Activated T-helper 2 cell treated with anti-CD3 and anti-CD28 coated beads, Interferon-gamma antibody, Interleukin-2, Interleukin-4, amounts not matched to agents 10 μg/mL and 5 μg/mL and 100 μg/mL, durations not matched to agents 14 hours and 24 hours and 36 hours (primary cell): Measurements from ENCODE around the gene PIK3C2G. TPM values are rescaled to one million over a fixed set of nuclear protein-coding genes. Genes with fewer than 3 reads are reported as not detected.
"Not testable (repeated sequence)": the region's sequence is repeated elsewhere in the genome, so short reads cannot be mapped to it uniquely, and the experiment has no call there.

ENCODE experiments used
- DNase-seq: peaks from one replicate; pipeline ENCODE4 v3.0.0; 2021; ENCODE audit warnings: low spot score
- H3K27ac Mint-ChIP-seq: one replicate; pipeline ENCODE4 v1.8.0; 2021; ENCODE audit warnings: mixed read lengths
- H3K27me3 Mint-ChIP-seq: one replicate; pipeline ENCODE4 v1.8.0; 2021; ENCODE audit warnings: low read depth, mixed read lengths
- H3K36me3 Mint-ChIP-seq: one replicate; pipeline ENCODE4 v1.8.0; 2021; ENCODE audit warnings: low read depth, mixed read lengths
- H3K4me1 Mint-ChIP-seq: one replicate; pipeline ENCODE4 v1.8.0; 2021; ENCODE audit warnings: low read depth, mixed read lengths
- H3K4me3 Mint-ChIP-seq: one replicate; pipeline ENCODE4 v1.8.0; 2021; ENCODE audit warnings: low read depth, mild to moderate bottlenecking, moderate library complexity, mixed read lengths
- H3K9me3 Mint-ChIP-seq: one replicate; pipeline ENCODE4 v1.8.0; 2021; ENCODE audit warnings: mixed read lengths
- intact Hi-C: fragments of 100-400 bp; cut with micrococcal nuclease; formaldehyde crosslinking; loops from one replicate; pipeline ENCODE4 v1.15.1; 2023
- total RNA-seq: library from RNA; stranded (reverse); gene quantifications from 2 replicates; pipeline ENCODE4 v1.2.3, GENCODE V29; 2022

The PIK3C2G gene
- total RNA-seq, 1 donor from 2014 or later: not detected

DNA sequence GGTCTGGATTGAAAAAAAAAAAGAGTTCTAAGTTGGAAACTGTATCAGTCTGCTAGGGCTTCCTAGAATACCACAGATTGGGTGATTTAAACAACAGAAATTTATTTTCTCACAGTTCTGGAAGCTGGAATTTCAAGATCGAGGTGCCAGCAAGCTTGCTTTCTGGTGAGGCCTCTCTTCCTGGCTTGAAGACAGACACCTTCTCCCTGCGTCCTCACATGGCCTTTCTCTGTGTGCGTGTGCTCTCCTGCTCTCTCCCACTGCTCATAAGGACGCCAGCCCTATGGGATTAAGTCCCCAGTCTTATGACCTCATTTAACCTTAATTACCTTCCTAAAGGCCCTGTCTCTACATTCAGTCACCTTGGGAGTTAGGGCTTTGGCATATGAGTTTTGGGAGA is 215.5 kb downstream of the PIK3C2G start:
- intact Hi-C loops: no loop called here
- H3K36me3 Mint-ChIP-seq: no peaks in the 10 kb centered on the region
- H3K4me1 Mint-ChIP-seq: no peaks in the 10 kb centered on the region
- DNase-seq: no peak
- H3K27ac Mint-ChIP-seq: no peak overlapping the region
- H3K4me3 Mint-ChIP-seq: no peak overlapping the region
- no peaks in the 10 kb centered on the region for H3K27me3 Mint-ChIP-seq
- peaks cover 12% of the 10 kb centered on the region for H3K9me3 Mint-ChIP-seq

- no peak for DNase-seq
- no peaks in the 10 kb centered on the region for H3K4me1 Mint-ChIP-seq
- no peaks in the 10 kb centered on the region for H3K27me3 Mint-ChIP-seq
- peaks cover 23% of the 10 kb centered on the region for H3K9me3 Mint-ChIP-seq
- no peak overlapping the region for H3K27ac Mint-ChIP-seq
- H3K4me3 Mint-ChIP-seq: no peak overlapping the region
- H3K36me3 Mint-ChIP-seq: no peaks in the 10 kb centered on the region
- intact Hi-C loops: no loop called here
Observed at GRCh38 chr12:18479256-18479655, 217.9 kb downstream of the PIK3C2G start.

- H3K4me3 Mint-ChIP-seq: no peak overlapping the region
- H3K9me3 Mint-ChIP-seq: peaks cover 24% of the 10 kb centered on the region
- intact Hi-C loops: no loop called here
- H3K27me3 Mint-ChIP-seq: no peaks in the 10 kb centered on the region
- DNase-seq: no peak
- no peaks in the 10 kb centered on the region for H3K4me1 Mint-ChIP-seq
- H3K36me3 Mint-ChIP-seq: no peaks in the 10 kb centered on the region
- H3K27ac Mint-ChIP-seq: no peak overlapping the region
Observed at GRCh38 chr12:18482601-18483120, 221.3 kb downstream of the PIK3C2G start.

- Mint-ChIP-seq H3K36me3 (no peaks in the 10 kb centered on the region), H3K4me1 (no peaks in the 10 kb centered on the region), H3K4me3 (no peak overlapping the region), H3K27ac (no peak overlapping the region), H3K9me3 (peaks cover 34% of the 10 kb centered on the region), H3K27me3 (no peaks in the 10 kb centered on the region)
- DNase-seq: no peak
- intact Hi-C loops: no loop called here
Observed at GRCh38 chr12:18483698-18484325, 222.5 kb downstream of the PIK3C2G start.

DNA sequence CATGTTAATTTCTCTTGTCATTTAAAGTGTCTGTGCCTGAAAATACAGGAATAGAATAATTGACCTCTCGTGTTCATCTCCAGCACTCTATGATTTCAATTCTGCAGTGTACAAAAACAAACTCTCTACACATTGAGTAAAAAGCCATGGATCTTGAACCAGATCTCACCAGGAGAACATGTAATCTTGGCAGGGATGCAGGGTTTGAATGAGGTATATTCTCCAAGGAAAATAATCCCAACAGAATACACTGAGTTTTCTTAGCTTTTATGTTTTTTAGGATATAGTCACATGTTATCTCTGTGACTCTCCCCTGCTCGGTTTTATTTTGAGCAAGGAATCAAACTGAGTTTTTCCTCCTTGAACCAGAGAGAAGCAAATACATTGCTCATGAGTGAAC is 224.7 kb downstream of the PIK3C2G start:
- H3K27ac Mint-ChIP-seq: no peak overlapping the region
- no peak overlapping the region for H3K4me3 Mint-ChIP-seq
- intact Hi-C loops: no loop called here
- no peaks in the 10 kb centered on the region for H3K4me1 Mint-ChIP-seq
- H3K36me3 Mint-ChIP-seq: no peaks in the 10 kb centered on the region
- H3K9me3 Mint-ChIP-seq: peaks cover 29% of the 10 kb centered on the region
- DNase-seq: no peak
- no peaks in the 10 kb centered on the region for H3K27me3 Mint-ChIP-seq

DNA sequence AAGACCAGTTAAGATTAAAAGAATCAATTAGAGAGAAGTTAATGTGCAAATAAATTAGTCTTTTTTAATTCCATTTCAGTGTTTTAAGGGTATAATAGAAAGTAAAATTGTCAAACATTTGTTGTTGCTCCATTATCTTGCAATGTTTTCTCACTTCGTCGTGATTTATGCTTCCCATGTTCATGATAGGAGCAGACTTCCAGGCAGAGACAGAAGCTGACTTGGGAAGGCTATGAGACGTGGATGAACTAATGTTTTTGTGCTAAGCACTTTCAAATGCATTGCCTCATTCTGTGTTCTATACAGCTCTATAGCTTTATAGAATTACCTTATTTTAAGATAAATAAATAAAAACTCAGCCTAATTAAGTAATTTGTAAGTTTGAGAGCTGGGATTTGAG is 226.2 kb downstream of the PIK3C2G start:
- no peak for DNase-seq
- no peaks in the 10 kb centered on the region for H3K27me3 Mint-ChIP-seq
- no peak overlapping the region for H3K27ac Mint-ChIP-seq
- intact Hi-C loops: no loop called here
- H3K36me3 Mint-ChIP-seq: no peaks in the 10 kb centered on the region
- H3K4me3 Mint-ChIP-seq: no peak overlapping the region
- H3K4me1 Mint-ChIP-seq: no peaks in the 10 kb centered on the region
- peaks cover 23% of the 10 kb centered on the region for H3K9me3 Mint-ChIP-seq

DNA sequence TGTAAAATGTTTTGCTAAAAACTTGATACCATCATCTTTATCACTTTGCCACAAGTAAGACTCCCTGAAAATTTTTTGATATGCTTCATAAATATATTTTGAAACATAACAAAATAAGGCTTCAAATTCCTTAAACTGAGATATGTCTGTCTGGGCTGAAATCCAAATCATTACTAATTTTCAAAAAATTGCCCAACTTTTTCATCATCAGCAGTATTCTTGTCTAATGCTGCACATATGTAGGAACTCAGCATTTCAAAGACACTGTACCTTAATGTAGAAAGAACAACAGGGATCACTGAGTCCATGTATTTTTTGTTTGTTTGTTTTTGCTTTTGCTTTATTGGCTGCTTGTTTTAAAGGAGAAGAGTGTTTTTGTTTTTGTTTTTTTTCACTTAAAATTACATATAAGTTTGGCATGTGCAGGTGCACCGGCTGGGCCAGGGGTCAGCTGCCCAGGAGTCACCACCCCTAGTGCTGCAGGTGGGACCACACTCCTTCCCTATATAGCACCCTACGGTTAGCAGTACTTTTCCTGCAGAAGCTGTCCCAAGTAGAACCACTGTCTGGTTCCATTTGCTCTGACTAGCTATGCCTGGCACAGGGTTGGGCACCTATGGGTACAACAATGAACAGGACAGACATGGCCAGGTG is 231.2 kb downstream of the PIK3C2G start:
- H3K9me3 Mint-ChIP-seq: peaks cover 14% of the 10 kb centered on the region
- intact Hi-C loops: no loop called here
- no peak for DNase-seq
- H3K36me3 Mint-ChIP-seq: no peaks in the 10 kb centered on the region
- H3K27me3 Mint-ChIP-seq: no peaks in the 10 kb centered on the region
- H3K4me1 Mint-ChIP-seq: no peaks in the 10 kb centered on the region
- no peak overlapping the region for H3K27ac Mint-ChIP-seq
- H3K4me3 Mint-ChIP-seq: no peak overlapping the region

DNA sequence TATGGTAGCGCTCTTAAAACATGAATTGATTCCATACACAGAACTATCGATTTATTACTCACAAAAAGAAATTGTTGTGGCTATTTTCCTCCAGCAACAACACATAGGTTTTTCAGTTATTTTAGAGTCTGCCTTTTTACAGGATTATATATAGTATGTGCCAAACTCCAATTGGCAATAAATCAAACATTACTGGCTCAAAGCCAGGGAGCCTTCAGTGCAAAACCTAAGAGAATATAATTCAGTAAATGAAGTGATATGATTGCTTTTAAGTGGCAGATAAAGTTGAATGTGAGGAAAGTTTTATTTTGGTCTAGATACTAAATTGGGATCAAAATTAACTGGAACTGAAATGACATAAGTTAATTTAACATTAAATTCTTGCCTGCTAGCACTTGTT is 234.8 kb downstream of the PIK3C2G start:
- Mint-ChIP-seq H3K9me3 (peaks cover 16% of the 10 kb centered on the region), H3K27ac (no peak overlapping the region), H3K27me3 (no peaks in the 10 kb centered on the region), H3K4me3 (no peak overlapping the region), H3K36me3 (no peaks in the 10 kb centered on the region), H3K4me1 (no peaks in the 10 kb centered on the region)
- intact Hi-C loops: no loop called here
- no peak for DNase-seq

DNA sequence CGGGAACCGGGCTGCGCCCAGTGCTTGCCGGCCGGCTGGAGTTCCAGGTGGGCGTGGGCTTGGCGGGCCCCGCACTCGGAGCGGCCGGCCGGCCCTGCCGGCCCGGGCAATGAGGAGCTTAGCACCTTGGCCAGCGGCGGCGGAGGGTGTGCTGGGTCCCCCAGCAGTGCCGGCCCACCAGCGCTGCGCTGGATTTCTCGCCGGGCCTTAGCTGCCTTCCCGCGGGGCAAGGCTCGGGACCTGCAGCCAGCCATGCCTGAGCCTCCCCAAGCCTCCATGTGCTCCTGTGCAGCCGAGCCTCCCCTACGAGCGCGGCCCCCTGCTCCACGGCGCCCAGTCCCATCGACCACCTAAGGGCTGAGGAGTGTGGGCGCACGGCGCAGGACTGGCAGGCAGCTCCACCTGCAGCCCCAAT is 238.8 kb downstream of the PIK3C2G start:
- intact Hi-C loops, H3K27me3 Mint-ChIP-seq, H3K4me3 Mint-ChIP-seq, DNase-seq, H3K36me3 Mint-ChIP-seq, H3K27ac Mint-ChIP-seq, H3K4me1 Mint-ChIP-seq: not testable (repeated sequence)
- peaks cover 18% of the 10 kb centered on the region for H3K9me3 Mint-ChIP-seq

DNA sequence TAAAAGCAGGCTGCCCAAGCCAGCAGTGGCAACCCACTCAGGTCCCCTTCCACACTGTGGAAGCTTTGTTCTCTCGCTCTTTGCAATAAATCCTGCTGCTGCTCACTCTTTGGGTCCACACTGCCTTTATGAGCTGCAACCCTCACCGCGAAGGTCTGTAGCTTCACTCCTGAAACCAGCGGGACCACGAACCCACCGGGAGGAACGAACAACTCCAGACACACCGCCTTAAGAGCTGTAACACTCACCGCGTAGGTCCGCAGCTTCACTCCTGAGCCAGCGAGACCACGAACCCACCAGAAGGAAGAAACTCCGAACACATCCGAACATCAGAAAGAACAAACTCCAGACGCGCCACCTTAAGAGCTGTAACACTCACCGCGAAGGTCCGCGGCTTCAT is 239.4 kb downstream of the PIK3C2G start:
- H3K27ac Mint-ChIP-seq, H3K36me3 Mint-ChIP-seq, H3K4me3 Mint-ChIP-seq, DNase-seq, H3K4me1 Mint-ChIP-seq, intact Hi-C loops, H3K27me3 Mint-ChIP-seq: not testable (repeated sequence)
- peaks cover 19% of the 10 kb centered on the region for H3K9me3 Mint-ChIP-seq

DNA sequence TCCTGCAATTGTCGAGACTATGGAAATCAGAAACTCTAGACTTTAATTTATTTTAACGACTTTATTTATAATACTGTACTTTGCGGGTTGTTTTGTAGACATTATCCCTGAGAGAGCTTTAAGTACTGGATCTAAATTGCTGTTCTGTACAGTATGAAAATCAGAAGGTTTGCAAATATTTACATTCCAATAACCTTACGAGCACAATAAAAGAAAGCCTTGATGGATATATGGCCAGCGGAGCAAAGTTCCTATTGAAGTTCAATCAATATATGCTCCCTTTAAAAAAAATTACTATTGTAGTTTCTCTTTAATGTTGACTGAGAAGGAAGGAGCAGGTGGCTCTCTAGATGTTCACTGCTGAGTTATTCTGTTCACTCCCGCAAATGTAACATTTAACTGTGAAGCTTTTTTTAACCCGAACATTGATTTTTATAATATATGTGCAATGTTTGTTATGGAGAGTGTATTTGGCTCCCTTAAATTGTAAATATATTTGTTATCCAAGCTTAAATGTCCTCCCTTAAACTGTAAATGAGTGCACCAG is 241.2 kb downstream of the PIK3C2G start:
- H3K36me3 Mint-ChIP-seq: no peaks in the 10 kb centered on the region
- no peaks in the 10 kb centered on the region for H3K27me3 Mint-ChIP-seq
- no peak for DNase-seq
- H3K4me1 Mint-ChIP-seq: no peaks in the 10 kb centered on the region
- intact Hi-C loops: no loop called here
- H3K4me3 Mint-ChIP-seq: no peak overlapping the region
- peaks cover 24% of the 10 kb centered on the region for H3K9me3 Mint-ChIP-seq
- H3K27ac Mint-ChIP-seq: no peak overlapping the region

DNA sequence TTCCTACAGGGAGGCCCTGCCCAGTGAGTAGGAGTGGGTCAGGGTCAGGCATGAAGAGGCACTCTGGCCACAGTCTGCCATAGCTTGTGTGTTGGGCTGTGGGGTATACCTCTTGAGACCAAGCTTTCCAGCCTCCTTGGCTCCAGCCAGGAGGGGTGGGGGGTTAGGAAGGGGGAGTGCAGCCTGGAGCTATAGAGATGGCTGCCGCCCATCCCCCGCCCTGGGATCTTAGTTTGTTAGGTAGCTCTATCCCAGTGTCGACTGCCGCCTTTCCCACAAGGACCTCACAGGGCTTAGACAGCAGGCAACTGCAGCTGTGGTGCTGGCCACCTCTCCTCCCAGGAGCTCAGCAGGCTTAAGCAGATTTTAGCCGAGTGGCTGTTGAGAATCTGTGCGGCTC is 260.1 kb downstream of the PIK3C2G start:
- H3K27ac Mint-ChIP-seq: no peak overlapping the region
- DNase-seq: no peak
- H3K36me3 Mint-ChIP-seq: no peaks in the 10 kb centered on the region
- H3K9me3 Mint-ChIP-seq: peaks cover 68% of the 10 kb centered on the region
- no peaks in the 10 kb centered on the region for H3K4me1 Mint-ChIP-seq
- H3K27me3 Mint-ChIP-seq: no peaks in the 10 kb centered on the region
- intact Hi-C loops: no loop called here
- H3K4me3 Mint-ChIP-seq: no peak overlapping the region

- no peak overlapping the region for H3K27ac Mint-ChIP-seq
- DNase-seq: no peak
- no peaks in the 10 kb centered on the region for H3K4me1 Mint-ChIP-seq
- H3K9me3 Mint-ChIP-seq: peaks cover 56% of the 10 kb centered on the region
- no peak overlapping the region for H3K4me3 Mint-ChIP-seq
- H3K36me3 Mint-ChIP-seq: no peaks in the 10 kb centered on the region
- intact Hi-C loops: no loop called here
- H3K27me3 Mint-ChIP-seq: no peaks in the 10 kb centered on the region
Observed at GRCh38 chr12:18522806-18523205, 261.5 kb downstream of the PIK3C2G start.
